WTC11 (cell line): ENCODE results near the gene CLDN20. TPM values are rescaled to one million over a fixed set of nuclear protein-coding genes. Genes with fewer than 3 reads are reported as not detected.

Experiments used
- ARID4B ChIP-seq: sonication (generic); formaldehyde crosslinking; IDR thresholded peaks from 2 replicates; pipeline ENCODE4 v1.8.0; 2023; ENCODE audit warnings: missing genetic modification reagents, mild to moderate bottlenecking, borderline replicate concordance
- ATF2 ChIP-seq: sonication (generic); formaldehyde crosslinking; IDR thresholded peaks from 2 replicates; pipeline ENCODE4 v1.8.1; 2022; ENCODE audit warnings: low read depth, missing genetic modification reagents, borderline replicate concordance
- ATF3 ChIP-seq: sonication (generic); formaldehyde crosslinking; conservative IDR thresholded peaks from 2 replicates; pipeline ENCODE4 v1.8.1; 2022; ENCODE audit warnings: mild to moderate bottlenecking, missing genetic modification reagents
- E2F4 ChIP-seq: sonication (generic); formaldehyde crosslinking; IDR thresholded peaks from 2 replicates; pipeline ENCODE4 v1.8.1; 2022; ENCODE audit warnings: low read depth, mild to moderate bottlenecking, moderate library complexity, missing genetic modification reagents, borderline replicate concordance
- ESRRA ChIP-seq: sonication (generic); formaldehyde crosslinking; IDR thresholded peaks from 2 replicates; pipeline ENCODE4 v1.8.1; 2022; ENCODE audit warnings: mild to moderate bottlenecking, missing genetic modification reagents, borderline replicate concordance
- FOXJ3 ChIP-seq: sonication (generic); formaldehyde crosslinking; IDR thresholded peaks from 2 replicates; pipeline ENCODE4 v1.9.0; 2021; ENCODE audit warnings: missing genetic modification reagents, mild to moderate bottlenecking, borderline replicate concordance
- FOXP1 ChIP-seq: sonication (generic); formaldehyde crosslinking; IDR thresholded peaks from 2 replicates; pipeline ENCODE4 v1.8.0; 2022; ENCODE audit warnings: missing genetic modification reagents, mild to moderate bottlenecking, moderate library complexity, borderline replicate concordance
- KAT7 ChIP-seq: sonication (generic); formaldehyde crosslinking; IDR thresholded peaks from 2 replicates; pipeline ENCODE4 v1.8.1; 2023; ENCODE audit warnings: missing genetic modification reagents, mild to moderate bottlenecking, borderline replicate concordance
- MYBL2 ChIP-seq: sonication (generic); formaldehyde crosslinking; IDR thresholded peaks from 2 replicates; pipeline ENCODE4 v1.8.1; 2023; ENCODE audit warnings: mild to moderate bottlenecking, moderate library complexity, missing genetic modification reagents
- NFATC4 ChIP-seq: fragments of 250-450 bp; sonication (Bioruptor Pico); IDR thresholded peaks from 2 replicates; pipeline ENCODE4 v1.9.0; 2021; ENCODE audit warnings: mild to moderate bottlenecking
- NR1H2 ChIP-seq: sonication (generic); formaldehyde crosslinking; IDR thresholded peaks from 2 replicates; pipeline ENCODE4 v1.9.0; 2021; ENCODE audit warnings: mild to moderate bottlenecking, moderate library complexity, missing genetic modification reagents
- PRDM15 ChIP-seq: sonication (generic); formaldehyde crosslinking; IDR thresholded peaks from 2 replicates; pipeline ENCODE4 v1.8.0; 2022; ENCODE audit warnings: missing genetic modification reagents
- TCF7 ChIP-seq: sonication (generic); formaldehyde crosslinking; IDR thresholded peaks from 2 replicates; pipeline ENCODE4 v1.8.0; 2022; ENCODE audit warnings: mild to moderate bottlenecking, low read depth, missing genetic modification reagents, moderate library complexity
- USF2 ChIP-seq: sonication (generic); formaldehyde crosslinking; IDR thresholded peaks from 2 replicates; pipeline ENCODE4 v1.8.1; 2023; ENCODE audit warnings: mild to moderate bottlenecking, missing genetic modification reagents, moderate library complexity
- ZNF416 ChIP-seq: fragments of 250-450 bp; sonication (Bioruptor Pico); IDR thresholded peaks from 2 replicates; pipeline ENCODE4 v1.9.0; 2021; ENCODE audit warnings: mild to moderate bottlenecking, inconsistent platforms
- ZNF532 ChIP-seq: fragments of 250-450 bp; sonication (Bioruptor Pico); IDR thresholded peaks from 2 replicates; pipeline ENCODE4 v1.9.0; 2021; ENCODE audit warnings: mild to moderate bottlenecking, borderline replicate concordance
- total RNA-seq: library from RNA; stranded (reverse); gene quantifications from 3 replicates; pipeline ENCODE4 v1.2.3, GENCODE V29; 2021
- TF ChIP-seq, protein P1 (sequence below): sonication (generic); formaldehyde crosslinking; IDR thresholded peaks from 2 replicates; pipeline ENCODE4 v1.8.0; 2023; ENCODE audit warnings: mild to moderate bottlenecking, missing genetic modification reagents

The CLDN20 gene
- total RNA-seq, 1 experiment from 2014 or later, result not detected

DNA sequence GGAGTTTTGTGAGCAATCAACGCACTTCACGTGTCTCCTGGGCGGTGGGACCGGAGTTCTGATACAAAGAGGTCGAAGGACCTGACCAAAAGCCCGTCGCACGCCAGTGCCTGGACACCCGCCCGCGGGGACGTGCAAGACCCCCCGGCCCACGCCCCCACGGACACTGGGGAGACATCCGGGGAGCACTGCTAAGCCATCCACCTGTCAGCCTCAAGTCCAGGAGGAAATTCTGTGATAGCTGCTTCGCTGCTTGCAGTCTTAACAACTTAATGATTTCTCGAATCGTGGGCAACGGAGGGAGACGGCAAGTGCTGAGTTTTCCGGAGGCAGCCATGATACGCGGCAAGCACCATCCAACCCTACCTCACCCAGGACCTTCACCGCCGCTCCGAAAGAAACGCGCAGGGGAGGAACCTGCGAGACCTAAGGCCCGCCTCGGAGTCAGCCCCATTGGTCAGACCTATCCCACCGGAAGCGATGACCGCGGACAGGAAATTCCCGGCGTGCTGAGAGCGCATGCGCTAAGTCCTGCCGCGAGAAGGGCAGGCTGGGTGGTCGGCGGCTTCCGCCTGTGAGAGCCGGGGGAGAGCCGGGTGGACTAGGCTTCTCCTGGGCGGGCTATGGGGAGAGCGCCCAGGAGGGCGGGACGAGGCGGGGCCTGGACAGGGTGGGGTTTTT is 50.4 kb downstream of the CLDN20 start, which contains the start of gene TFB1M (continued):
- TF ChIP-seq ZNF532 (CRISPR knock-in tag), result no peak
- TF ChIP-seq E2F4 (CRISPR knock-in tag), result no peak
- TF ChIP-seq PRDM15 (CRISPR knock-in tag), result no peak
- TF ChIP-seq ATF2 (CRISPR knock-in tag), result no peak
- no peak for TF ChIP-seq TCF7 (CRISPR knock-in tag)
- no peak for TF ChIP-seq NR1H2 (CRISPR knock-in tag)
- TF ChIP-seq FOXP1 (CRISPR knock-in tag), result peak; percentile 89; the same call in 1 of the 2 replicates
- TF ChIP-seq, protein P1, sequence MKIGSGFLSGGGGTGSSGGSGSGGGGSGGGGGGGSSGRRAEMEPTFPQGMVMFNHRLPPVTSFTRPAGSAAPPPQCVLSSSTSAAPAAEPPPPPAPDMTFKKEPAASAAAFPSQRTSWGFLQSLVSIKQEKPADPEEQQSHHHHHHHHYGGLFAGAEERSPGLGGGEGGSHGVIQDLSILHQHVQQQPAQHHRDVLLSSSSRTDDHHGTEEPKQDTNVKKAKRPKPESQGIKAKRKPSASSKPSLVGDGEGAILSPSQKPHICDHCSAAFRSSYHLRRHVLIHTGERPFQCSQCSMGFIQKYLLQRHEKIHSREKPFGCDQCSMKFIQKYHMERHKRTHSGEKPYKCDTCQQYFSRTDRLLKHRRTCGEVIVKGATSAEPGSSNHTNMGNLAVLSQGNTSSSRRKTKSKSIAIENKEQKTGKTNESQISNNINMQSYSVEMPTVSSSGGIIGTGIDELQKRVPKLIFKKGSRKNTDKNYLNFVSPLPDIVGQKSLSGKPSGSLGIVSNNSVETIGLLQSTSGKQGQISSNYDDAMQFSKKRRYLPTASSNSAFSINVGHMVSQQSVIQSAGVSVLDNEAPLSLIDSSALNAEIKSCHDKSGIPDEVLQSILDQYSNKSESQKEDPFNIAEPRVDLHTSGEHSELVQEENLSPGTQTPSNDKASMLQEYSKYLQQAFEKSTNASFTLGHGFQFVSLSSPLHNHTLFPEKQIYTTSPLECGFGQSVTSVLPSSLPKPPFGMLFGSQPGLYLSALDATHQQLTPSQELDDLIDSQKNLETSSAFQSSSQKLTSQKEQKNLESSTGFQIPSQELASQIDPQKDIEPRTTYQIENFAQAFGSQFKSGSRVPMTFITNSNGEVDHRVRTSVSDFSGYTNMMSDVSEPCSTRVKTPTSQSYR, result no peak
- no peak for TF ChIP-seq ZNF416 (CRISPR knock-in tag)
- no peak for TF ChIP-seq NFATC4
- 0 out of 2 replicates have a peak, but pooled peaks have one; percentile 56 for TF ChIP-seq MYBL2 (CRISPR knock-in tag)
- no peak for TF ChIP-seq KAT7 (CRISPR knock-in tag)
- TF ChIP-seq ARID4B (CRISPR knock-in tag), result no peak
- TF ChIP-seq ATF3 (CRISPR knock-in tag), result no peak
- TF ChIP-seq FOXJ3 (CRISPR knock-in tag), result no peak
- TF ChIP-seq USF2 (CRISPR knock-in tag), result no peak
- TF ChIP-seq ESRRA (CRISPR knock-in tag), result no peak
